Measurements from ENCODE around the gene MPPED2.

- no peak for TF ChIP-seq CTCF (IDR thresholded peaks at IDR 0.05)
- TF ChIP-seq POLR2A (IDR thresholded peaks at IDR 0.05) = no peak
These were observed 43.1 kb downstream of the MPPED2 start for GRCh38 chr11:30543066-30543465.

Data from tibial nerve (tissue), 3 donors.